ENCODE results near the gene COL4A2.

COL4A2 gene

GRCh38 chr13:110425444-110425780, 118.3 kb downstream of the COL4A2 start:
- no peak overlapping the region for H3K4me3 Mint-ChIP-seq
- no peak for DNase-seq
- H3K36me3 Mint-ChIP-seq = no peaks in the 10 kb centered on the region
- peaks cover 14 to 18% of the 10 kb centered on the region in 2 donors for H3K4me1 Mint-ChIP-seq
- no peak for ATAC-seq (replicated peaks)
- peaks cover 47 to 54% of the 10 kb centered on the region in 2 donors for H3K27me3 Mint-ChIP-seq
- H3K9me3 Mint-ChIP-seq = no peaks in the 10 kb centered on the region
- no peak overlapping the region for H3K27ac Mint-ChIP-seq

GRCh38 chr13:110426735-110427134, 119.7 kb downstream of the COL4A2 start:
- Mint-ChIP-seq H3K27ac (no peak overlapping the region), H3K4me1 (peaks cover 10 to 11% of the 10 kb centered on the region in 2 donors), H3K27me3 (peaks cover 43 to 51% of the 10 kb centered on the region in 2 donors), H3K9me3 (no peaks in the 10 kb centered on the region), H3K4me3 (no peak overlapping the region), H3K36me3 (no peaks in the 10 kb centered on the region)
- DNase-seq (no peak), ATAC-seq (replicated peaks) (no peak)

- Mint-ChIP-seq H3K27me3 (peaks cover 52 to 53% of the 10 kb centered on the region in 2 donors), H3K9me3 (no peaks in the 10 kb centered on the region), H3K4me3 (no peak overlapping the region), H3K36me3 (no peaks in the 10 kb centered on the region), H3K4me1 (peaks cover 4 to 6% of the 10 kb centered on the region in 2 donors), H3K27ac (no peak overlapping the region)
- ATAC-seq (replicated peaks) (no peak), DNase-seq (no peak)
These were observed 121.2 kb downstream of the COL4A2 start for GRCh38 chr13:110428313-110428712.

- H3K9me3 Mint-ChIP-seq = no peaks in the 10 kb centered on the region
- no peaks in the 10 kb centered on the region for H3K4me1 Mint-ChIP-seq
- DNase-seq = no peak
- no peaks in the 10 kb centered on the region for H3K36me3 Mint-ChIP-seq
- no peak overlapping the region for H3K4me3 Mint-ChIP-seq
- no peak overlapping the region for H3K27ac Mint-ChIP-seq
- H3K27me3 Mint-ChIP-seq = peaks cover 36 to 52% of the 10 kb centered on the region in 2 donors
- ATAC-seq (replicated peaks) = no peak
These were observed 123.6 kb downstream of the COL4A2 start for GRCh38 chr13:110430391-110431336.

GRCh38 chr13:110431425-110432294, 124.6 kb downstream of the COL4A2 start:
- no peak for ATAC-seq (replicated peaks)
- H3K27me3 Mint-ChIP-seq = peaks cover 26 to 52% of the 10 kb centered on the region in 2 donors
- H3K4me3 Mint-ChIP-seq = no peak overlapping the region

GRCh38 chr13:110432522-110432921, 125.4 kb downstream of the COL4A2 start:
- peaks cover 25 to 59% of the 10 kb centered on the region in 2 donors for H3K27me3 Mint-ChIP-seq
- no peaks in the 10 kb centered on the region for H3K36me3 Mint-ChIP-seq
- no peak overlapping the region for H3K27ac Mint-ChIP-seq
- DNase-seq (no peak), ATAC-seq (replicated peaks) (no peak)
- no peak overlapping the region for H3K4me3 Mint-ChIP-seq
- H3K4me1 Mint-ChIP-seq = no peaks in the 10 kb centered on the region
- no peaks in the 10 kb centered on the region for H3K9me3 Mint-ChIP-seq

More at GRCh38 chr13:110431425-110432294, 124.6 kb downstream of the COL4A2 start:
- Mint-ChIP-seq H3K36me3 (no peaks in the 10 kb centered on the region), H3K9me3 (no peaks in the 10 kb centered on the region), H3K4me1 (no peaks in the 10 kb centered on the region), H3K27ac (no peak overlapping the region)
- no peak for DNase-seq

GRCh38 chr13:110433014-110433413, 125.9 kb downstream of the COL4A2 start:
- Mint-ChIP-seq H3K4me1 (no peaks in the 10 kb centered on the region), H3K27me3 (peaks cover 25 to 62% of the 10 kb centered on the region in 2 donors)

GRCh38 chr13:110434629-110435028, 127.5 kb downstream of the COL4A2 start:
- H3K27me3 Mint-ChIP-seq = peaks cover 25 to 62% of the 10 kb centered on the region in 2 donors
- ATAC-seq (replicated peaks) = no peak

More at GRCh38 chr13:110433014-110433413, 125.9 kb downstream of the COL4A2 start:
- DNase-seq (no peak), ATAC-seq (replicated peaks) (no peak)
- Mint-ChIP-seq H3K36me3 (no peaks in the 10 kb centered on the region), H3K4me3 (no peak overlapping the region), H3K27ac (no peak overlapping the region), H3K9me3 (no peaks in the 10 kb centered on the region)

GRCh38 chr13:110435331-110435730, 128.2 kb downstream of the COL4A2 start:
- Mint-ChIP-seq H3K9me3 (no peaks in the 10 kb centered on the region), H3K27me3 (peaks cover 30 to 61% of the 10 kb centered on the region in 2 donors), H3K4me3 (no peak overlapping the region), H3K27ac (no peak overlapping the region), H3K4me1 (no peaks in the 10 kb centered on the region), H3K36me3 (no peaks in the 10 kb centered on the region)
- DNase-seq (no peak), ATAC-seq (replicated peaks) (no peak)

More at GRCh38 chr13:110434629-110435028, 127.5 kb downstream of the COL4A2 start:
- Mint-ChIP-seq H3K36me3 (no peaks in the 10 kb centered on the region), H3K4me1 (no peaks in the 10 kb centered on the region), H3K4me3 (no peak overlapping the region), H3K9me3 (no peaks in the 10 kb centered on the region), H3K27ac (no peak overlapping the region)
- no peak for DNase-seq

GRCh38 chr13:110436276-110436675, 129.2 kb downstream of the COL4A2 start:
- Mint-ChIP-seq H3K4me3 (no peak overlapping the region), H3K9me3 (no peaks in the 10 kb centered on the region), H3K27me3 (peaks cover 27 to 52% of the 10 kb centered on the region in 2 donors), H3K4me1 (no peaks in the 10 kb centered on the region), H3K36me3 (no peaks in the 10 kb centered on the region), H3K27ac (no peak overlapping the region)
- no peak for DNase-seq
- no peak for ATAC-seq (replicated peaks)

- H3K9me3 Mint-ChIP-seq = no peaks in the 10 kb centered on the region
These were observed 129.8 kb downstream of the COL4A2 start for GRCh38 chr13:110436786-110437370.

GRCh38 chr13:110438211-110438610, 131.1 kb downstream of the COL4A2 start:
- ATAC-seq (replicated peaks) (no peak), DNase-seq (no peak)
- Mint-ChIP-seq H3K36me3 (no peaks in the 10 kb centered on the region), H3K4me1 (no peaks in the 10 kb centered on the region), H3K4me3 (no peak overlapping the region), H3K27ac (no peak overlapping the region), H3K27me3 (peaks cover 12 to 38% of the 10 kb centered on the region in 2 donors), H3K9me3 (no peaks in the 10 kb centered on the region)

More at GRCh38 chr13:110436786-110437370, 129.8 kb downstream of the COL4A2 start:
- peaks cover 24 to 48% of the 10 kb centered on the region in 2 donors for H3K27me3 Mint-ChIP-seq
- no peak overlapping the region for H3K4me3 Mint-ChIP-seq
- H3K27ac Mint-ChIP-seq = no peak overlapping the region
- H3K36me3 Mint-ChIP-seq = no peaks in the 10 kb centered on the region
- DNase-seq = no peak
- ATAC-seq (replicated peaks) = no peak
- no peaks in the 10 kb centered on the region for H3K4me1 Mint-ChIP-seq

GRCh38 chr13:110438776-110439175, 131.7 kb downstream of the COL4A2 start:
- Mint-ChIP-seq H3K4me3 (no peak overlapping the region), H3K36me3 (no peaks in the 10 kb centered on the region), H3K4me1 (peaks cover 2 to 5% of the 10 kb centered on the region in 2 donors), H3K27ac (no peak overlapping the region), H3K27me3 (peaks cover 8 to 37% of the 10 kb centered on the region in 2 donors), H3K9me3 (no peaks in the 10 kb centered on the region)
- no peak for ATAC-seq (replicated peaks)
- no peak for DNase-seq
